HG02840 (cell line): ENCODE results near the gene AP1AR.
"Not testable (repeated sequence)": the region's sequence is repeated elsewhere in the genome, so short reads cannot be mapped to it uniquely, and the experiment has no call there.

Source experiments
- ATAC-seq: cut with Tn5 transposase; IDR thresholded peaks from one replicate; pipeline ENCODE4 v1.9.1; 2021; ENCODE audit warnings: mild to moderate bottlenecking, moderate library complexity, moderate number of reproducible peaks; ENCODE audit not compliant: unreplicated experiment, low FRiP score

Gene AP1AR, protein sequence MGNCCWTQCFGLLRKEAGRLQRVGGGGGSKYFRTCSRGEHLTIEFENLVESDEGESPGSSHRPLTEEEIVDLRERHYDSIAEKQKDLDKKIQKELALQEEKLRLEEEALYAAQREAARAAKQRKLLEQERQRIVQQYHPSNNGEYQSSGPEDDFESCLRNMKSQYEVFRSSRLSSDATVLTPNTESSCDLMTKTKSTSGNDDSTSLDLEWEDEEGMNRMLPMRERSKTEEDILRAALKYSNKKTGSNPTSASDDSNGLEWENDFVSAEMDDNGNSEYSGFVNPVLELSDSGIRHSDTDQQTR

DNA sequence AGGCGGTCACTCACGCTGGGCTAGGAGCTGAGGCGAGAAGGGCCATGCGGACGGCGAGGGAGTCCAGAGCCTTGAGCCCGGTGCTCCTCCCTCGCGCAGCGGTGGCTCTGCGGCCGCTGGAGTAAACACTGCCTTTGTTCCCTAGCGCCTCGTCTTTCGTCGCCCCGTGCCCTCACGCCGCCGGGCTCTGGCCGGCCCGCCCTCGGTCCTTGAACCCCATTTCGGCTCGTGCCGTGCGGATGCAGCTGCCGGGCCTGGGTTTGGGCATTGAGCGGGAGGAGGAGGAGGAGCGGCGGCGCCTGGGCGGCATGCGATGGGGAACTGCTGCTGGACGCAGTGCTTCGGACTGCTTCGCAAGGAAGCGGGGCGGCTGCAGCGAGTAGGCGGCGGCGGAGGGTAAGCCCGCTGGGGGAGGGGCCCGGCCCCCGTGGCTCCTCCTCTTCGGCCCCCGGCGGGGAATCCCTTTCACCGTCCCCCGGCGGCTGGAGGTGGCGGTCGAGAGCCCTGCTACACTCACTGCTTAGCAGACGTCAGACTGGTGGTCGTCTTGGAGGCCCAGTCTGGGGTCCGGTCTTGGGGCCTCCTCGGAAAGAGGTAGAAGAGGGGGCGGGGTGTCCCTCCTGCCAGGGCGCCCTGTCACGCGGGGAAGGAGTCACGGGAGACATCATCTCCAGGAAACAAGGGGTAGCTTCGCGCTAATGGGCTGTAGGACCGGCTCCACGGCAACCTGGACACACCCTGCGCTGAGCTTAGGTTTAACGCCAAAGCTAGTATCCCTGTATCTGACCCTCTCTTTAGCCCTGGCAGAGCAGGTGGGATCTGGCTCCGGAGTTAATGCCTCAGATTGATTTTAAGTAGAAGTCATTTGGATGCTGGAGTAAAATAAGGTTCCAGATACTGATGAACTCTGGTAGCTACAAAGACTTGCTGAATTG is at the start of gene AP1AR:
Gene AP1AR, plus strand, starts transcription at position 9 of the 935 bp plus-strand sequence. Its CDS starts 305 bp downstream, at position 314.
- ATAC-seq: peak; percentile 65

DNA sequence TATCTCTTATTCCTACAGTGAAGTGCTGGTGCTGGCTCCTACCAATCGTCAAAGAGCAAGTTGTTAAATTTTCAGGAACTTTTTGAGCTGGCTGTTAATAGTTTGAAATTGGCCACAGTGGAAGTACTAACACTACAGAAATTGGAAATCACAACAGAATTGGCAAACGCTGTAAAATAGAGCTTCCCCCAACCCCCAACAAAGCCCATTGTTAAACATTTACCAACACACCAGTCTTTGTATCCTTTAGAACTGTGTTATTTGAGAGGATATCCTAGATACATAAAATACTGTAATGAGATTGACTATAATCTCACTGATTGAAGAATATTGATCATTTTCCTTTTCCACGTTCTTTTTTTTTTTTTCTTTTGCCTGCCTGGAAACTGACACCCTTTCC is 49.0 kb upstream of the AP1AR start:
- no peak for ATAC-seq

DNA sequence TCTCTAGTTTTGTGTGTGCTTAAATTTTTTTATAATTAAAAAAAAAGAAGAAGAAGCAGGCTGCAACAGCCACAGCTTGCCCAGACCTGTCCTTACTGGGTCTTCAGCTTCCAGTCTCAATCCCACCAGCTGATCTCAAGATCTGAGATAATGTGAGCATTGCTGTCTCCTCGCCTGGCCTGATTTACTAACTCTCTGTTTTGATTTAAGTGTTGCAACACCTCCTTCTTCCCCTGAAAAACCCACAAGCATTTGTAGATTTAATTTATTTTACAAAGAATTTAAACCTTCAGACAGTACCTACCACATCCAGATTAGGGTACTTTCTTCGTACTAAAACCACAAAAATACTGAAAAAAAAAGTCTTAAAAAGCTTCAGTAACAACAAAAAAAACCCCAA is 48.3 kb upstream of the AP1AR start:
- no peak for ATAC-seq

DNA sequence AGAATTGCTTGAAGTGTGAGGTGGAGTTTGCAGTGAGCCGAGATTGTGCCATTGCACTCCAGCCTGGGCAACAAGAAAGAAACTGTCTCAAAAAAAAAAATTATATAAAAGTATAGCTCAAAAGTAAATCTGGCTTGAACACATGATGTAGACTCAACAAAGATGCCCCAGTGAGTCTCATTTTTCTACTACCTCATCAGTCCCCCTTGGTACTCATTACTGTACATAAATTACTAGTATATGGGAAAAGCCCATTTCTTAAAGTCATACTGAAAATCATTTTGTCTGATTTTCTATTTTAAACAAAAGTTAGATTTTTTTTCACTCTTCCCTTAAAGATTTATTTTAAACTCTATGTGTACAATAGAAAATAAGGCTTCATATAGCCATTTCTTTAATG is 47.1 kb upstream of the AP1AR start:
- ATAC-seq: no peak

DNA sequence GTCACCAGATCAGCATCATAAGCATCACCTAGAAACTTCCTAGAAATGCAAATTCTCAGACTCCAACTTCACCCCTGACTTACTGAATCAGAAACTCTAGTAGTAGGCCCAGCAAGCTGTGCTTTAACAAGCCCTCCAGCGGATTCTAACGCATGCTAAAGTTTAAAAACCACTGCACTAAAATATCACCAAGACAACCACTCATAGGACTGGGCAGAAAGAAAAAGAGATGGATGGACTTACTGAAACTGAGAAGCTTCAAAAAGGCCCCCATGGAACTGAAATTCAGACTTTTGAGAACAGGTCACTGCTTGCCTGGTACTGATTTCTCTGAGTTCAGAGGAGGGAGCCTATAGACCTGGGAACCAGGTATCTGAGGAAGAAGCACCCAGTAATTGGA is 46.3 kb upstream of the AP1AR start:
- ATAC-seq: no peak

DNA sequence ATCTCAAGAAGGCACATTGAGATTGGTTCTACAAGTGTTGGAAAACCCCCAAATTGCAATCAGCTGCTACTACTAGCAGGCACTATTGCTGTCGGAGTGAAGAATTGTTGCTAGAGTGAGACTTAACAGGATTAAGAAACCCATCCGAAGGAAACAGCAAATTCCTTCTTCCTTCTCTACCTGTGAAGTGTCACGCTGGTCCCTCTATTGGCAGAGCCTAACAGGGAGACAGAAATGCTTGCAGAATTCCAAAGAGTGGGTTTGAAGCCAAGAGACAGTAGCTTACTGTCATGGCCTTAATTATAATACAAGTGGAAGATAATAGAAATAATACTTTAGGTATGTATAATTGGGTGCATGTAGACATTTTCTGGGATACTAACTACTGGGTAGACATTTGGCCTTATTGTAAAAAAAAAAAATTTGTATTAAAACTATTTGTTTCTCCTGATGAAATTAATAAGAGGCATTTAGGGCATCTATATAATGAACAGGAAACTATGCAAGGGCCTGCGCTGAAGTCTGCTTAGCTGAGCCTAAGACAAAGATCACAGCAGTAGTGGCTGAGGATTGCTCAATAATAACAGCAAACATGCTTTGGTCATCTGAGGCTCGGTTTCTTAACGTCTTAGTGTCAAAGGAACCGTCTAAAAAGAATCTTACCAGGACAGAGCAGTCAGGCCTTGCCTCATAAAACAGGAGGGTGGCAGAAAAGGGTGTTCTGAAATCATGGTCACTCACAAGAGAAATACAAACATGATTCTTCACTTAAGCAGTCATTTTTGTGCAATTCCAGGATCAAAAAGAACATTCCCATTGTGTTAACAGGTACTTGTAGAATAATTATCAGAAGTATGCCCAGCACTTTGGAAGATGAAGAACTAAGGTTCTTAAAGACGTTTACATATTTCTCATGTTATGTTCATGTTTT is 45.6 kb upstream of the AP1AR start:
- no peak for ATAC-seq

DNA sequence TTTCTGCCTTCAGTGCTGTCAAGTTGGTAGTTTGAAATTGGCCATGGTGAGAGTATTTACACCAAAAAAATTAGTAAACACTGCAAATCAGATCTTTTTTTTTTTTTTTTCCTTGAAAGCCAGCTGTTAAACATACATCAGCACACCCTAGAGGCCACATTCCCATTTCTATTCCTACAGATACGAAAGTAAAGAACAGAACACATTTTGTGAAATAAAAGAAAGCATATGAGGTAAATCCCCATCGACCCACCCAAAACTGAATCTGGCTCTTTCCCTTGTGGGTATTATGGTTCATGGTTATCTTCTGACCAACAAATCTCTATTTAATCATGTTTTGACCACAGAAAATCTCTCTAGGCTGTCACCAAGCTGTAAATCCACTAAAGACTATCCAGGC is 41.8 kb upstream of the AP1AR start:
- no peak for ATAC-seq

DNA sequence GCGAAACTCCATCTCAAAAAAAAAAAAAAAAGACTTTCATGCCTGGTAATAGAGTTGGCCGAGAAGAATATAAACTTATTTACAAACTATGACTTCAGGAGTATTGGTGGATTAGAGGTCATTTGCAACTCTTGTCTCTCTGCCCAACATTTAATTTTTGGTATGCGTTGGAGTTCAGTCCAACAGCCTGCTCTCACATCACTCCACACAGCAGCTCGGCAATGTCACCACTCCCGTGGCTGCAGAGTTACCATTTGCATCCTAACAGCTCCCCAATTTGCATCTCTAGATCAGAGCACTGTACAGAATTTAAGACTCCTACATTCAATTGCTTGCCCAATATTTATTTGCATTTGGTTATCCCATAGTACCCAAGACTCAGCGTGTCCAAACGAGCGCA is 40.9 kb upstream of the AP1AR start:
- ATAC-seq: no peak

DNA sequence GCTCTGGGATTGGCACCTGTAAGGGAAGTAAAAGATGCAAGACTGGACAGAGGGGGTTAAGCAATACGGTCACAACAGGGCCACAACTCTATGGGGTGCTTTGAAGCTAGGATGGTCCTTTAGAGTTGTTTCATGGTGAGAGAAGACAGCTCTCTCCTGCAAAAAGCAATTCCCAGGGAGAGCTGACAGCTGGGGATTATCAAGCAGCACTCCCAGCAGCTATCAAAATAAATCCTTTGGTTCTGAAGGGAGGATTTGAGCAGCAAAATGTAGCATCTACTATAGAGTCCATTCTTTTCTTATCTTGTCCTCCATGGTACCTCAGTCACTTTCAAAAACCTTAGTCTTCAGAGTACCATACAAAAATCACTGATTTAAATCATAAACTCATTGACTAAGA is 35.1 kb upstream of the AP1AR start:
- no peak for ATAC-seq

DNA sequence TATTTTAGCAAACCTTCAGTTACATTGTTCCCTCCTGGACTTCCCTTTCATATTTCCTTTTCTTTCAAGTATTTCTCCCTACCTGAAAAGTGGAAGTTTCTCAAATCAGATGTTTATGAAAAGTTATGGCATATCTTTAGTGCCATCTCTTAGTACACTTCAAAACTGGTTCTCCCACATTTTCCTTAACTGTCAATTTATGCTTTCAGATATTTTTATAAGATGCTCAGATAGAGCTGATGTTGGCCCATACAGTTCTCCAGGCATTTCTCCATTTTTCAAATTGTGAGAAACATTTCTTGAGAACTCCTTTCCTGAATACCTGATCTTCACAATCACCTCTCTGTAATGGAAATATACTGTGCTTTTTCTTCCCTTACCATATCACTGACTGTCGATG is 32.5 kb upstream of the AP1AR start:
- ATAC-seq: no peak

DNA sequence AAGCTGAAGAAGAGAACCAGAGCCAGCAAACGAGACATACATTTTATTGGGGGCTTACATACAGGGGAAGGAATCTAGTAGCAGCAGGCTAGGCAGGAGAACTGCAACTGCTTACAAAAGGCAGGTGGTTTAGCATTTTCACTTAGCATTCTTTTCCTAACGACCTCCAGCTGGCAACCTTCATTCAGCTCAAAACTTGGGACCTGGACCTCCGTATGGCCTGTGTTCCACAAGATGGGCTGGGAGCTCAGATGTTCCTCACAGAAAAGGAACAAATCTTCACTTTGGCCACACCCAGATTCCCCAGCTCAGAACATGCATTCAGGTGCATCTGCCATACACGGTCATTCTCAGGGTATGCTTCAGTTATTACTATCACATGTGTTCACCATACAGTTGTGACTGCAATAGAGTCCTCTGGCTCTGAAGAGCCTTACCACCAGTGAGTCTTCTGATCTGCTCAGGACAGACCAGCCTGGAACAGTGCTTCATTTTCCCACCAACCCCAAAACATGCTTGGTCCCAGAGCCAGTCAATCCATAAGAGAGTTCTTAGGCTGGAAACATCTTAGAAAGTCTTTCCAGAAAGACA is 29.6 kb upstream of the AP1AR start:
- ATAC-seq: no peak

DNA sequence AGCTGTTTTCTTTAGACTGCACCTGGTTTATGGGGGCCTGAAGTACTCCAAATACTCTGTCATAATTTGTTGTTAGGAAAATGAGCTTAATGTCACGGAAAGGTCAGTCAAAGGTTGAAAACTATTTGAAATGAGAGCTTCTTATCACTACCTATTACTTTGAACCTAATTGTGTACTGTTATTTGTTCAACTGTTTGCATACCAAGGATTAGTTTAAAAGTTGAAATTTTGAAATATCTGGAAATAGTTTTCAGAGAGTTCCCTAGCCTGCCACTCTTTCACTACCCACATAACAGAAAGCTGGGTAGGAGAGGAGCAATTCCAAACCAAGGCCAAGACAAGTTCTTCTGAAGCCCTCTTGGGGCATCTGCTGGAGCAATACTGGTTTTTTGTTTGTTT is 28.0 kb upstream of the AP1AR start:
- no peak for ATAC-seq

DNA sequence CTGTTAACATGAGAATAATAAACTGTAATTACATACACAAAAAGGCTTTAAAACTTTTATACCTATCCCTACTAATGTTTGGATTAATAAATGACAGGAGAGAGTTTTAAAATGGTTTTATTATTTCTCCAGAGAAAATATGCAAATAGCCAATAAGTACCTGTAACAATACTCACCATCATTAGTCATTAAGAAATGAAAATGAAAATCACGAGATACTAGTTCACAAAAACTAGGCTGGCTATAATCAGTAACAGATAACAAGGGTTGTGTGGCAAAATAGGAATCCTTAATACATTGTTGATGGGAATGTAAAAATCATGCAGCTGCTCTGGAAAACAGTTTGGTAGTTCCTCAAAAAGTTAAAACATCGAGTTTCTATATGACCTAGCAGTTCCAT is 25.2 kb upstream of the AP1AR start:
- no peak for ATAC-seq

DNA sequence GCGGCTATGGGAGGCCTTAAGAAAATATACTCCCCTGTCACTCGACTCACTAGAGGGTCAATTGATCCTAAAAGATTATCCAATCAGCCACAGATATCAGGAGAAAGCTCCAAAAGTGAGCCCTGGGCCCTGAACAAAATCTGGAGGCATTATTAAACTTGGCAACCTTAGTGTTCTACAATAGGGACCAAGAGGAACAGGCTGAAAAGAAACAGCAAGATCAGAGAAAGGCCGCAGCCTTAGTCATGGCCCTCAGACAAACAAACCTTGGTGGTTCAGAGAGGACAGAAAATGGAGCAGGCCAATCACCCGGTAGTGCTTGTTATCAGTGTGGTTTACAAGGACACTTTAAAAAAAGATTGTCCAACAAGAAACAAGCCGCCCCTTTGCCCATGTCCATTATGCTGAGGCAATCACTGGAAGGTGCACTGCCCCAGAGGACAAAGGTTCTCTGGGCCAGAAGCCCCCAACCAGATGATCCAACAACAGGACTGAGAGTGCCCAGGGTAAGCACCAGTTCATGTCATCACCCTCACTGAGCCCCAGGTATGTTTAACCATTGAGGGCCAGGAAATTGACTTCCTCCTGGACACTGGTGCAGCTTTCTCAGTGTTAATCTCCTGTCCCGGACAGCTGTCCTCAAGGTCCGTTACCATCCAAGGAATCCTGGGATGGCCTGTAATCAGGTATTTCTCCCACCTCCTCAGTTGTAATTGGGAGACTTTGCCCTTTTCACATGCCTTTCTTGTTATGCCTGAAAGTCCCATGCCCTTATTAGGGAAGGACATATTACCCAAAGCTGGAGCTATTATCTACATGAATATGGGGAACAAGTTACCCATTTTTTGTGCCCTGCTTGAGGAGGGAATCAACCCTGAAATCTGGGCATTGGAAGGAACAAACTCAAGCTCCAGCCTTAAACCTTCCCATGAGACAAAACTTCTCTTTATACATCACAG is 23.2 kb upstream of the AP1AR start:
- not testable (repeated sequence) for ATAC-seq

DNA sequence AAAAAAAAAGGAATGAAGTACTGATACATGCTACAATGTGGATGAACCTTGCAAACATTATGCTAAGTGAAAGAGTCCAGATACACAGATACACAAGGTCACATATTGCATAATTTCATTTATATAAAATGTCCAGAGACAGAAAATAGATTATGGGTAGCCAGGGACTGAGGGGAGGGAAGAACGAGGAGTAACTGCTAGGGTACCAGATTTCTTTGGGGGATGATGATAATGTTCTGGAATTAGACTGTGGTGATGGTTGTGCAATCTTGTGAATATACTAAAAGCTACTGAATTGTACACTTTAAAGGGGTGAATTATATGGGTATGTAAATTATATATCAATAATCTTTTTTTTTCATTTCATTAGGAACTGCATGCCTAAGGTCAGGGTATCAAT is 20.8 kb upstream of the AP1AR start:
- no peak for ATAC-seq

DNA sequence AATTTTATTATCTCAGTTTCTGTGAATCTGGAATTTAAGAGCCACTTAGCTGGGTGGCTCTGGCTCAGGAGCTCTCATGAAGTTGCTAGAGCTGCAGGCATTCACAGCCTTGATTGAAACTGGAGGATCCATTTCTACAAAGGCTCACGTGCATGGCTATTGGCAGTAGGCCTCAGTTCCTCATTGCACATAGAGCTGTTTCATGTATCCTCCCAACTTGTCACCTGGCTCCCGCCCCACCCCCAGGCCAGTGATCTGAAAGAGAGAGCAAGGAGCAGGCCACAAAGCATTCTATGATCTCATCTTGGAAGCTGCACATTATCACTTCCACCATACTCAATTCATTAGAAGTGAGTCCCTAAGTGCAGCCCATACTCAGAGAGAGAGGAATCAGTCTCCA is 18.5 kb upstream of the AP1AR start:
- no peak for ATAC-seq

DNA sequence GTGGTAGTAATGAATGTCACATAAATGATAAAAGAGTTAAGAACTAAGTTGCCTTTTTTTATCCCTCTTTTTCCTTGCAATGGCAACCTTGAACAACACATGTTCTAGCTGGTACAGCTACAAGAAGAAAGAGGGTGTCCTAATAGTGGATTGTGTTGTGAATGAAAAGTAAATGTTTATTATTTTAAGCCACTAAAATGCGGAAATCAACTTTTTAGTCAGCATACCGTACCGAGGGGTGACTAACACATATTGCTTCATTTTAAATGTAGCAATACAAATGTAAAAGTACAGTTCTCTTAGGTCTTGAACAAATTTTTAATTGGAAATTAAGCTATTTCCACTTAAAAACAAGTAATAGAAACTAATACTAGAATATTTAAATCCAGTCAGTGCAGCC is 17.7 kb upstream of the AP1AR start:
- no peak for ATAC-seq

DNA sequence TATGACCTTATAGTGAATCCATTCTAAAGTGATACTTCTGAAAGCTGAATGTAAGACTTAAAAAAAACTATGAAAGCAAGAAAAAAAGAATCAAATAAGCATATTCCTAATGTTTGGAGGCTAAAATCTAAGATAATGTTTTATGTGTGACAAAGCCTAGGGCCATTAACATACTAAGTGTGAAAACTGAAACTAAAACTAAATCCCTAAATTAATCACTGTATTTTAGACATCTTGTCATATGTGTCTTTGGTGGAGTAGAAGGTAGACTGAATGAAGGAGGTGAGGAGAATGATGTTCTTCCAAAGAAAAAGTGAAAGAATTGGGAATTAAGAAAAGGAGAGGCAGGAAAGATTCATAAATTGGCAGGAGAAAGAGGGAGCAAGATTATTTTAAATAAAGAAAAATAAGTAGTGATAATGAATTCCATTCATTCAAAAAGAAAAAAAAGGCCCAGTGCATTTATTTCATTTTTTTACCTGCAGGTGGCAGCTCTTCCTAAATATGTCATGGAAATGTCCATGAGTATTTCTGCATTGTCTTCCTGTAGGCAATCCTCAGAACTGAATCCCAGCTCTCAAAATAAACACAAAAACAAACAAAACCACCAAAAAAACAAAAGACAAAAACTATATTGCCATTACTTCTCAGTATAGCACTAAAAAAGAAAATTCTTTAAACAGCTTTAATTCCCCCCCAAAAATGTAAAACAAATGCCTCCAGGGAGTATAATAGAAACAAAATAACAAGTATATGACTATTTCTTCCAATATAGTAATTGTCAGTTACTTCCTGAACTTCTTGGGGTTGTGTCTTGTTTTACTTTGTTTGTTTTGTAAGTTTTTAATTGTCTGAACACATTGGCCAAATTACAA is 17.0 kb upstream of the AP1AR start:
- no peak for ATAC-seq
